BLaER1 (cell line): ENCODE measurements around the gene TTLL11.

ENCODE experiments used
- H3K27ac ChIP-seq: shearing (Covaris generic); formaldehyde crosslinking; 2 replicates; pipeline ENCODE4 v1.8.1; 2022
- H3K27me3 ChIP-seq: shearing (Covaris generic); formaldehyde crosslinking; 2 replicates; pipeline ENCODE4 v1.8.1; 2022
- H3K36me3 ChIP-seq: shearing (Covaris generic); formaldehyde crosslinking; 2 replicates; pipeline ENCODE4 v1.8.1; 2022
- H3K4me1 ChIP-seq: shearing (Covaris generic); formaldehyde crosslinking; 2 replicates; pipeline ENCODE4 v1.8.1; 2022
- H3K4me2 ChIP-seq: shearing (Covaris generic); formaldehyde crosslinking; 2 replicates; pipeline ENCODE4 v1.8.1; 2022
- H3K4me3 ChIP-seq: shearing (Covaris generic); formaldehyde crosslinking; 2 replicates; pipeline ENCODE4 v1.8.1; 2022
- H3K9ac ChIP-seq: shearing (Covaris generic); formaldehyde crosslinking; 2 replicates; pipeline ENCODE4 v1.8.1; 2022
- H3K9me3 ChIP-seq: shearing (Covaris generic); formaldehyde crosslinking; 2 replicates; pipeline ENCODE4 v1.8.1; 2022
- H4K20me1 ChIP-seq: shearing (Covaris generic); formaldehyde crosslinking; 2 replicates; pipeline ENCODE4 v1.8.1; 2022
- Cebpa-rat ChIP-seq: shearing (Covaris generic); IDR thresholded peaks from 2 replicates; pipeline ENCODE4 v1.8.1; 2022

Gene TTLL11

GRCh38 chr9:121816845-121817450 lies 276.2 kb downstream of the TTLL11 start:
- no peaks in the 10 kb centered on the region for H3K9me3 ChIP-seq
- H3K9ac ChIP-seq: no peak overlapping the region
- peaks cover 40% of the 10 kb centered on the region for H3K4me1 ChIP-seq
- H3K27me3 ChIP-seq: no peaks in the 10 kb centered on the region
- H3K4me3 ChIP-seq: no peak overlapping the region
- H3K4me2 ChIP-seq: no peak overlapping the region
- no peaks in the 10 kb centered on the region for H3K36me3 ChIP-seq
- TF ChIP-seq Cebpa-rat: no peak
- no peak overlapping the region for H3K27ac ChIP-seq
- no peaks in the 10 kb centered on the region for H4K20me1 ChIP-seq

GRCh38 chr9:121816449-121816817 lies 276.7 kb downstream of the TTLL11 start:
- Histone ChIP-seq H3K9me3 (no peaks in the 10 kb centered on the region), H3K27ac (no peak overlapping the region), H3K4me1 (peaks cover 35% of the 10 kb centered on the region), H3K27me3 (no peaks in the 10 kb centered on the region), H3K4me3 (no peak overlapping the region), H3K4me2 (no peak overlapping the region), H4K20me1 (no peaks in the 10 kb centered on the region), H3K36me3 (no peaks in the 10 kb centered on the region), H3K9ac (no peak overlapping the region)
- no peak for TF ChIP-seq Cebpa-rat

GRCh38 chr9:121815546-121816448 lies 277.3 kb downstream of the TTLL11 start:
- no peak overlapping the region for H3K9ac ChIP-seq
- TF ChIP-seq Cebpa-rat: no peak

GRCh38 chr9:121815084-121815483 lies 278.0 kb downstream of the TTLL11 start:
- H3K4me3 ChIP-seq: no peak overlapping the region
- no peaks in the 10 kb centered on the region for H3K27me3 ChIP-seq
- H4K20me1 ChIP-seq: no peaks in the 10 kb centered on the region
- H3K4me2 ChIP-seq: peak overlapping the region; percentile 3; the same call in 1 of the 2 replicates
- no peak overlapping the region for H3K27ac ChIP-seq
- no peaks in the 10 kb centered on the region for H3K9me3 ChIP-seq
- H3K9ac ChIP-seq: no peak overlapping the region
- peaks cover 22% of the 10 kb centered on the region for H3K4me1 ChIP-seq
- no peaks in the 10 kb centered on the region for H3K36me3 ChIP-seq
- no peak for TF ChIP-seq Cebpa-rat

More at GRCh38 chr9:121815546-121816448, 277.3 kb downstream of the TTLL11 start:
- Histone ChIP-seq H3K9me3 (no peaks in the 10 kb centered on the region), H3K4me2 (no peak overlapping the region), H3K36me3 (no peaks in the 10 kb centered on the region), H3K4me1 (peaks cover 29% of the 10 kb centered on the region), H3K27me3 (no peaks in the 10 kb centered on the region), H3K27ac (no peak overlapping the region), H3K4me3 (no peak overlapping the region), H4K20me1 (no peaks in the 10 kb centered on the region)

GRCh38 chr9:121814594-121814993 lies 278.5 kb downstream of the TTLL11 start:
- Histone ChIP-seq H4K20me1 (no peaks in the 10 kb centered on the region), H3K36me3 (no peaks in the 10 kb centered on the region), H3K9ac (no peak overlapping the region), H3K4me1 (peaks cover 17% of the 10 kb centered on the region), H3K4me2 (peak overlapping the region; percentile 3; the same call in 1 of the 2 replicates), H3K4me3 (no peak overlapping the region), H3K27me3 (no peaks in the 10 kb centered on the region), H3K27ac (no peak overlapping the region), H3K9me3 (no peaks in the 10 kb centered on the region)
- TF ChIP-seq Cebpa-rat: no peak

- Histone ChIP-seq H3K4me2 (no peak overlapping the region), H3K36me3 (no peaks in the 10 kb centered on the region), H3K27me3 (no peaks in the 10 kb centered on the region)
Observed at GRCh38 chr9:121813519-121814210, 279.4 kb downstream of the TTLL11 start.

GRCh38 chr9:121812159-121812735 lies 280.9 kb downstream of the TTLL11 start:
- Histone ChIP-seq H3K9ac (no peak overlapping the region), H3K9me3 (no peaks in the 10 kb centered on the region), H3K4me2 (no peak overlapping the region), H3K36me3 (no peaks in the 10 kb centered on the region), H4K20me1 (no peaks in the 10 kb centered on the region), H3K27me3 (no peaks in the 10 kb centered on the region), H3K4me1 (peaks cover 8% of the 10 kb centered on the region; the same call in 1 of the 2 replicates), H3K4me3 (no peak overlapping the region), H3K27ac (no peak overlapping the region)
- TF ChIP-seq Cebpa-rat: no peak

More at GRCh38 chr9:121813519-121814210, 279.4 kb downstream of the TTLL11 start:
- Histone ChIP-seq H3K4me1 (peaks cover 8% of the 10 kb centered on the region; the same call in 1 of the 2 replicates), H4K20me1 (no peaks in the 10 kb centered on the region), H3K4me3 (no peak overlapping the region), H3K9ac (no peak overlapping the region), H3K27ac (no peak overlapping the region), H3K9me3 (no peaks in the 10 kb centered on the region)
- no peak for TF ChIP-seq Cebpa-rat

GRCh38 chr9:121811751-121812150 lies 281.4 kb downstream of the TTLL11 start:
- Histone ChIP-seq H3K4me2 (no peak overlapping the region), H3K27me3 (no peaks in the 10 kb centered on the region), H3K4me1 (peaks cover 8% of the 10 kb centered on the region; the same call in 1 of the 2 replicates), H3K4me3 (no peak overlapping the region), H3K9me3 (no peaks in the 10 kb centered on the region), H3K36me3 (no peaks in the 10 kb centered on the region), H4K20me1 (no peaks in the 10 kb centered on the region), H3K9ac (no peak overlapping the region), H3K27ac (no peak overlapping the region)
- TF ChIP-seq Cebpa-rat: no peak

GRCh38 chr9:121811140-121811539 lies 282.0 kb downstream of the TTLL11 start:
- Histone ChIP-seq H3K9me3 (no peaks in the 10 kb centered on the region), H3K27me3 (no peaks in the 10 kb centered on the region), H4K20me1 (no peaks in the 10 kb centered on the region), H3K27ac (no peak overlapping the region), H3K36me3 (no peaks in the 10 kb centered on the region), H3K4me3 (no peak overlapping the region), H3K9ac (no peak overlapping the region), H3K4me1 (peaks cover 8% of the 10 kb centered on the region; the same call in 1 of the 2 replicates), H3K4me2 (no peak overlapping the region)
- TF ChIP-seq Cebpa-rat: no peak
